Neuron (in vitro differentiated cells): ENCODE data around the gene TERT.
"Not testable (repeated sequence)": the region's sequence is repeated elsewhere in the genome, so short reads cannot be mapped to it uniquely, and the experiment has no call there.

Experiments
- H2AFZ ChIP-seq: one replicate; pipeline ENCODE4 v1.6.1; 2013; ENCODE audit warnings: low read depth, mild to moderate bottlenecking, inconsistent platforms, low read length, moderate library complexity
- H3K27me3 ChIP-seq: one replicate; pipeline ENCODE4 v1.6.1; 2013; ENCODE audit warnings: low read length; ENCODE audit not compliant: insufficient read depth
- H3K36me3 ChIP-seq: one replicate; pipeline ENCODE4 v1.6.1; 2013; ENCODE audit warnings: low read length; ENCODE audit not compliant: insufficient read depth
- H3K4me1 ChIP-seq: one replicate; pipeline ENCODE4 v1.6.1; 2013; ENCODE audit warnings: low read length; ENCODE audit not compliant: insufficient read depth
- H3K4me3 ChIP-seq: 2 replicates; pipeline ENCODE4 v1.5.1; 2013; ENCODE audit warnings: mild to moderate bottlenecking, low read length, moderate library complexity
- H3K9me3 ChIP-seq: one replicate; pipeline ENCODE4 v1.6.1; 2013; ENCODE audit warnings: low read length

TERT gene

GRCh38 chr5:1326901-1327756, 32.3 kb upstream of the TERT start:
- H3K27me3 ChIP-seq, H3K4me3 ChIP-seq, H2AFZ ChIP-seq, H3K4me1 ChIP-seq, H3K9me3 ChIP-seq: not testable (repeated sequence)
- H3K36me3 ChIP-seq, result peaks cover 55% of the 10 kb centered on the region

GRCh38 chr5:1326532-1326875, 31.6 kb upstream of the TERT start:
- not testable (repeated sequence) for H3K4me1 ChIP-seq, H3K27me3 ChIP-seq, H2AFZ ChIP-seq, H3K9me3 ChIP-seq, H3K4me3 ChIP-seq
- peaks cover 56% of the 10 kb centered on the region for H3K36me3 ChIP-seq

- Histone ChIP-seq H3K36me3 (peaks cover 58% of the 10 kb centered on the region), H2AFZ (no peak overlapping the region), H3K4me1 (no peaks in the 10 kb centered on the region), H3K4me3 (no peak overlapping the region), H3K9me3 (no peaks in the 10 kb centered on the region), H3K27me3 (no peaks in the 10 kb centered on the region)
Measured at GRCh38 chr5:1325870-1326531, 31.1 kb upstream of the TERT start.

GRCh38 chr5:1325191-1325741, 30.4 kb upstream of the TERT start:
- Histone ChIP-seq H3K36me3 (peaks cover 59% of the 10 kb centered on the region), H3K4me3 (no peak overlapping the region), H3K4me1 (no peaks in the 10 kb centered on the region), H2AFZ (no peak overlapping the region), H3K27me3 (no peaks in the 10 kb centered on the region), H3K9me3 (no peaks in the 10 kb centered on the region)

GRCh38 chr5:1324719-1325190, 29.9 kb upstream of the TERT start:
- H3K4me1 ChIP-seq, result no peaks in the 10 kb centered on the region
- H3K36me3 ChIP-seq, result peaks cover 60% of the 10 kb centered on the region
- no peaks in the 10 kb centered on the region for H3K27me3 ChIP-seq
- H3K4me3 ChIP-seq, result no peak overlapping the region
- H3K9me3 ChIP-seq, result no peaks in the 10 kb centered on the region
- H2AFZ ChIP-seq, result no peak overlapping the region

GRCh38 chr5:1324301-1324700, 29.4 kb upstream of the TERT start:
- Histone ChIP-seq H3K4me1 (no peaks in the 10 kb centered on the region), H3K4me3 (no peak overlapping the region), H3K36me3 (peaks cover 64% of the 10 kb centered on the region), H2AFZ (no peak overlapping the region), H3K9me3 (no peaks in the 10 kb centered on the region), H3K27me3 (no peaks in the 10 kb centered on the region)

GRCh38 chr5:1323803-1324173, 28.9 kb upstream of the TERT start:
- H3K36me3 ChIP-seq, result peaks cover 68% of the 10 kb centered on the region
- no peaks in the 10 kb centered on the region for H3K27me3 ChIP-seq

GRCh38 chr5:1322955-1323802, 28.3 kb upstream of the TERT start:
- H3K36me3 ChIP-seq, result peaks cover 74% of the 10 kb centered on the region
- no peaks in the 10 kb centered on the region for H3K9me3 ChIP-seq
- no peak overlapping the region for H3K4me3 ChIP-seq
- no peak overlapping the region for H2AFZ ChIP-seq
- H3K27me3 ChIP-seq, result no peaks in the 10 kb centered on the region
- no peaks in the 10 kb centered on the region for H3K4me1 ChIP-seq

More at GRCh38 chr5:1323803-1324173, 28.9 kb upstream of the TERT start:
- Histone ChIP-seq H3K4me3 (no peak overlapping the region), H3K4me1 (no peaks in the 10 kb centered on the region), H2AFZ (no peak overlapping the region), H3K9me3 (no peaks in the 10 kb centered on the region)

- H3K4me3 ChIP-seq, result no peak overlapping the region
- H3K4me1 ChIP-seq, result no peaks in the 10 kb centered on the region
- no peaks in the 10 kb centered on the region for H3K27me3 ChIP-seq
- peaks cover 79% of the 10 kb centered on the region for H3K36me3 ChIP-seq
- H3K9me3 ChIP-seq, result no peaks in the 10 kb centered on the region
- H2AFZ ChIP-seq, result no peak overlapping the region
Measured at GRCh38 chr5:1322036-1322900, 27.4 kb upstream of the TERT start.

- peaks cover 78% of the 10 kb centered on the region for H3K36me3 ChIP-seq
Measured at GRCh38 chr5:1321576-1321975, 26.7 kb upstream of the TERT start.

GRCh38 chr5:1320436-1321344, 25.8 kb upstream of the TERT start:
- no peak overlapping the region for H2AFZ ChIP-seq
- no peak overlapping the region for H3K4me3 ChIP-seq
- H3K36me3 ChIP-seq, result peaks cover 70% of the 10 kb centered on the region
- no peaks in the 10 kb centered on the region for H3K4me1 ChIP-seq
- no peaks in the 10 kb centered on the region for H3K27me3 ChIP-seq
- no peaks in the 10 kb centered on the region for H3K9me3 ChIP-seq

More at GRCh38 chr5:1321576-1321975, 26.7 kb upstream of the TERT start:
- no peak overlapping the region for H3K4me3 ChIP-seq
- no peaks in the 10 kb centered on the region for H3K9me3 ChIP-seq
- H3K27me3 ChIP-seq, result no peaks in the 10 kb centered on the region
- H3K4me1 ChIP-seq, result no peaks in the 10 kb centered on the region
- no peak overlapping the region for H2AFZ ChIP-seq
